DND-41 (cell line): ENCODE results near the gene ATP2A3.
A peak's percentile ranks its signal among the peaks of the same experiment; 100 is the strongest.

Experiments used
- ATAC-seq: fragments of 200-7000 bp; cut with Tn5 transposase; 3 replicates; pipeline ENCODE4 v1.9.1; 2021; ENCODE audit warnings: low read depth; ENCODE audit not compliant: insufficient read depth
- DNase-seq: peaks from one replicate; pipeline ENCODE4 v3.0.0-alpha.2; 2020
- H2AFZ ChIP-seq: 2 replicates; pipeline ENCODE4 v1.6.0; 2012; ENCODE audit warnings: low read depth, low read length
- H3K27ac ChIP-seq: 2 replicates; pipeline ENCODE4 v1.5.1; 2012; ENCODE audit warnings: low read length, inconsistent platforms
- H3K27me3 ChIP-seq: fragments of 200-600 bp; sonication (generic); 2 replicates; pipeline ENCODE4 v1.6.0; 2012; ENCODE audit warnings: low read length, mild to moderate bottlenecking, inconsistent platforms; ENCODE audit not compliant: insufficient read depth, poor library complexity
- H3K36me3 ChIP-seq: 2 replicates; pipeline ENCODE4 v1.5.1; 2012; ENCODE audit warnings: low read length, inconsistent platforms; ENCODE audit not compliant: insufficient read depth
- H3K4me1 ChIP-seq: 2 replicates; pipeline ENCODE4 v1.5.1; 2012; ENCODE audit warnings: mild to moderate bottlenecking, low read length; ENCODE audit not compliant: insufficient read depth
- H3K4me2 ChIP-seq: 2 replicates; pipeline ENCODE4 v1.6.0; 2012; ENCODE audit warnings: mild to moderate bottlenecking, moderate library complexity, low read length, inconsistent platforms; ENCODE audit not compliant: insufficient read depth
- H3K4me3 ChIP-seq, 2 experiments: fragments of 200-600 bp in 1 of 2; shearing (Covaris generic) in 1 of 2; 2 replicates each; pipeline ENCODE4 v1.5.1; 2012 to 2016; ENCODE audit warnings: inconsistent platforms in 2 of 2, low read length in 2 of 2, mild to moderate bottlenecking in 2 of 2, low read depth in 1 of 2, moderate library complexity in 1 of 2
- H3K79me2 ChIP-seq: 2 replicates; pipeline ENCODE4 v1.6.0; 2012; ENCODE audit warnings: low read length, inconsistent platforms; ENCODE audit not compliant: insufficient read depth
- H3K9ac ChIP-seq: 2 replicates; pipeline ENCODE4 v1.6.0; 2012; ENCODE audit warnings: low read depth, mild to moderate bottlenecking, inconsistent platforms, low read length, moderate library complexity
- H3K9me3 ChIP-seq: 2 replicates; pipeline ENCODE4 v1.5.1; 2012; ENCODE audit warnings: low read length, moderate library complexity, mild to moderate bottlenecking, inconsistent platforms; ENCODE audit not compliant: insufficient read depth, severe bottlenecking
- H4K20me1 ChIP-seq: 2 replicates; pipeline ENCODE4 v1.6.0; 2012; ENCODE audit warnings: low read length; ENCODE audit not compliant: insufficient read depth
- CTCF ChIP-seq: IDR thresholded peaks from 2 replicates; pipeline ENCODE4 v1.5.1; 2012; ENCODE audit warnings: borderline replicate concordance, low read length, moderate library complexity, mild to moderate bottlenecking; ENCODE audit not compliant: poor library complexity, severe bottlenecking; ENCODE audit errors: extremely low read depth
- EZH2 ChIP-seq: IDR thresholded peaks from 3 replicates; pipeline ENCODE4 v1.6.1; 2012; ENCODE audit warnings: borderline replicate concordance, low read depth, mild to moderate bottlenecking, moderate library complexity, low read length, inconsistent platforms; ENCODE audit not compliant: severe bottlenecking

ATP2A3 gene

GRCh38 chr17:3894188-3894587 lies 70.0 kb downstream of the ATP2A3 start:
- Histone ChIP-seq H4K20me1 (peaks cover 11% of the 10 kb centered on the region), H3K4me3 (no peak overlapping the region), H3K4me2 (0 out of 2 replicates have a peak overlapping the region, but pooled peaks have one; percentile 98), H3K79me2 (no peaks in the 10 kb centered on the region), H3K4me1 (peaks cover 22% of the 10 kb centered on the region), H3K9me3 (no peaks in the 10 kb centered on the region), H3K36me3 (no peaks in the 10 kb centered on the region), H3K27ac (no peak overlapping the region), H2AFZ (no peak overlapping the region), H3K27me3 (no peaks in the 10 kb centered on the region), H3K9ac (no peak overlapping the region)
- no peak for ATAC-seq
- TF ChIP-seq CTCF (no peak), EZH2 (no peak)
- DNase-seq = no peak

GRCh38 chr17:3893720-3894116 lies 70.5 kb downstream of the ATP2A3 start:
- Histone ChIP-seq H2AFZ (peak overlapping the region; percentile 91), H3K27ac (peak overlapping the region; percentile 66; the same call in 1 of the 2 replicates)

GRCh38 chr17:3893003-3893719 lies 71.1 kb downstream of the ATP2A3 start, which contains the start of gene CAMKK1:
TSS of gene CAMKK1 (minus strand) at chr17:3893053. CDS start at chr17:3885687, 7,366 bp downstream.
- H3K4me3 ChIP-seq = peak within 1 kb of the TSS; percentile 51 to 79; a peak in 3 of 4 replicates
- peak; percentile 90 for DNase-seq
- ATAC-seq = peak; percentile 86
- H3K79me2 ChIP-seq = no peaks in the 10 kb centered on the region
- peak within 1 kb of the TSS; percentile 98 for H3K4me2 ChIP-seq
- H2AFZ ChIP-seq = peak within 1 kb of the TSS; percentile 91
- H3K36me3 ChIP-seq = no peaks in the 10 kb centered on the region
- no peaks in the 10 kb centered on the region for H3K27me3 ChIP-seq
- H3K9me3 ChIP-seq = no peaks in the 10 kb centered on the region
- H3K4me1 ChIP-seq = peaks cover 22% of the 10 kb centered on the region
- H3K9ac ChIP-seq = peak within 1 kb of the TSS; percentile 60
- no peak for TF ChIP-seq EZH2
- TF ChIP-seq CTCF = no peak
- H3K27ac ChIP-seq = peak within 1 kb of the TSS; percentile 66
- peaks cover 11% of the 10 kb centered on the region for H4K20me1 ChIP-seq

More at GRCh38 chr17:3893720-3894116, 70.5 kb downstream of the ATP2A3 start:
- no peaks in the 10 kb centered on the region for H3K27me3 ChIP-seq
- H3K4me1 ChIP-seq = peaks cover 22% of the 10 kb centered on the region
- H3K79me2 ChIP-seq = no peaks in the 10 kb centered on the region
- DNase-seq (no peak), ATAC-seq (no peak)
- H3K36me3 ChIP-seq = no peaks in the 10 kb centered on the region
- H3K9me3 ChIP-seq = no peaks in the 10 kb centered on the region
- peak overlapping the region in 1 of 2 experiments; percentile 79; a peak in 2 of 4 replicates for H3K4me3 ChIP-seq
- peaks cover 11% of the 10 kb centered on the region for H4K20me1 ChIP-seq
- peak overlapping the region; percentile 60 for H3K9ac ChIP-seq
- TF ChIP-seq EZH2 (no peak), CTCF (no peak)
- H3K4me2 ChIP-seq = peak overlapping the region; percentile 98
